Neuronal stem cell (in vitro differentiated cells): Measurements from ENCODE around the gene ITGAL.
A peak's percentile ranks its signal among the peaks of the same experiment; 100 is the strongest.

ENCODE experiments used
- DNase-seq: peaks from one replicate; pipeline ENCODE4 v3.0.0-alpha.2; 2013; ENCODE audit warnings: low spot score
- H2AFZ ChIP-seq: one replicate; pipeline ENCODE4 v1.6.1; 2013; ENCODE audit warnings: mild to moderate bottlenecking, low read length, inconsistent platforms
- H2AK5ac ChIP-seq: 2 replicates; pipeline ENCODE4 v1.6.1; 2013; ENCODE audit warnings: low read depth, mild to moderate bottlenecking, inconsistent platforms, low read length, moderate library complexity, mixed read lengths
- H2BK120ac ChIP-seq: 2 replicates; pipeline ENCODE4 v1.6.1; 2013; ENCODE audit warnings: low read depth, mild to moderate bottlenecking, inconsistent platforms, low read length, moderate library complexity, mixed read lengths
- H2BK12ac ChIP-seq: one replicate; pipeline ENCODE4 v1.6.1; 2013; ENCODE audit warnings: low read length, inconsistent platforms
- H2BK15ac ChIP-seq: 2 replicates; pipeline ENCODE4 v1.6.1; 2013; ENCODE audit warnings: mild to moderate bottlenecking, low read length, inconsistent platforms, mixed read lengths
- H2BK5ac ChIP-seq: one replicate; pipeline ENCODE4 v1.6.1; 2013; ENCODE audit warnings: inconsistent platforms, mild to moderate bottlenecking, low read length, moderate library complexity
- H3K14ac ChIP-seq: one replicate; pipeline ENCODE4 v1.6.1; 2013; ENCODE audit warnings: low read length, inconsistent platforms
- H3K18ac ChIP-seq: 2 replicates; pipeline ENCODE4 v1.6.1; 2013; ENCODE audit warnings: low read length, inconsistent platforms
- H3K23ac ChIP-seq: 2 replicates; pipeline ENCODE4 v1.6.1; 2013; ENCODE audit warnings: low read depth, mild to moderate bottlenecking, mixed read lengths, low read length, inconsistent platforms; ENCODE audit not compliant: poor library complexity
- H3K27ac ChIP-seq: replicated peaks from 3 replicates; pipeline ENCODE4 v1.5.1; 2013; ENCODE audit warnings: low read length, inconsistent platforms
- H3K27me3 ChIP-seq, 3 experiments: 2 replicates each; pipeline ENCODE4 v1.6.1; 2013; ENCODE audit warnings: low read length in 3 of 3, mild to moderate bottlenecking in 2 of 3, inconsistent platforms in 1 of 3, low read depth in 1 of 3, mixed read lengths in 1 of 3, moderate library complexity in 1 of 3; ENCODE audit not compliant: control insufficient read depth in 3 of 3, insufficient read depth in 3 of 3
- H3K36me3 ChIP-seq, 2 donors: replicated peaks in 1 of 2; 2 replicates each; pipeline ENCODE4 v1.6.1; 2013; ENCODE audit warnings: low read length in 2 of 2; ENCODE audit not compliant: control insufficient read depth in 2 of 2, insufficient read depth in 2 of 2
- H3K4ac ChIP-seq: 2 replicates; pipeline ENCODE4 v1.6.1; 2013; ENCODE audit warnings: inconsistent platforms, mild to moderate bottlenecking, low read length, moderate library complexity
- H3K4me1 ChIP-seq, 2 donors: 1 replicate in 1 of 2; 2 replicates in 1 of 2; pipeline ENCODE4 v1.6.1; 2013; ENCODE audit warnings: low read length in 2 of 2, low read depth in 1 of 2; ENCODE audit not compliant: control insufficient read depth in 2 of 2, insufficient read depth in 1 of 2
- H3K4me2 ChIP-seq: one replicate; pipeline ENCODE4 v1.6.1; 2013; ENCODE audit warnings: mild to moderate bottlenecking, low read length, inconsistent platforms; ENCODE audit not compliant: insufficient read depth, poor library complexity, severe bottlenecking
- H3K4me3 ChIP-seq, 2 donors: 2 replicates each; pipeline ENCODE4 v1.5.1; 2013; ENCODE audit warnings: low read length in 2 of 2, mild to moderate bottlenecking in 2 of 2, inconsistent platforms in 1 of 2, moderate library complexity in 1 of 2
- H3K79me1 ChIP-seq: one replicate; pipeline ENCODE4 v1.6.1; 2013; ENCODE audit warnings: low read depth, mild to moderate bottlenecking, inconsistent platforms, low read length, moderate library complexity
- H3K9ac ChIP-seq: one replicate; pipeline ENCODE4 v1.6.1; 2013; ENCODE audit warnings: mild to moderate bottlenecking, low read depth, low read length, inconsistent platforms; ENCODE audit not compliant: poor library complexity
- H3K9me3 ChIP-seq, 2 donors: replicated peaks in 1 of 2; 2 replicates each; pipeline versions ENCODE3 to v1.6.1; 2013; ENCODE audit warnings: low read length in 2 of 2, mild to moderate bottlenecking in 2 of 2, inconsistent platforms in 1 of 2, low read depth in 1 of 2, mixed read lengths in 1 of 2, moderate library complexity in 1 of 2; ENCODE audit not compliant: control insufficient read depth in 2 of 2, insufficient read depth in 1 of 2
- H4K8ac ChIP-seq: one replicate; pipeline ENCODE4 v1.6.1; 2013; ENCODE audit warnings: low read depth, mild to moderate bottlenecking, inconsistent platforms, low read length, moderate library complexity
- H4K91ac ChIP-seq: one replicate; pipeline ENCODE4 v1.6.1; 2013; ENCODE audit warnings: low read length, low read depth, mild to moderate bottlenecking, inconsistent platforms; ENCODE audit not compliant: poor library complexity
- WGBS, 2 donors: extraction: QIAGEN DNeasy Blood & Tissue Kit; methylation state at CpG; one replicate each; pipeline ENCODE4 v1.1.7; 2013; ENCODE audit warnings: missing lambda C conversion rate in 2 of 2, mixed read lengths in 1 of 2; ENCODE audit not compliant: insufficient read length in 2 of 2, insufficient replicate concordance in 1 of 2; ENCODE audit errors: extremely low coverage in 2 of 2; 5-methylcytosine and 5-hydroxymethylcytosine counted together

The ITGAL gene

GRCh38 chr16:30488764-30489605, 16.4 kb downstream of the ITGAL start:
- Histone ChIP-seq H3K4me2 (no peak overlapping the region), H3K27me3 (peaks cover 0 to 5% (median 0%) of the 10 kb centered on the region in 3 experiments), H3K36me3 (no peaks in the 10 kb centered on the region), H3K4me3 (no peak overlapping the region), H2BK5ac (no peak overlapping the region), H3K9ac (peak overlapping the region; percentile 50), H4K91ac (no peak overlapping the region), H2AFZ (peak overlapping the region; percentile 26), H2BK15ac (no peak overlapping the region), H3K4me1 (peaks cover 2 to 7% of the 10 kb centered on the region in 2 donors), H3K14ac (peak overlapping the region; percentile 31), H3K9me3 (no peaks in the 10 kb centered on the region), H4K8ac (no peak overlapping the region), H2BK12ac (peak overlapping the region; percentile 88), H2AK5ac (peak overlapping the region; percentile 70), H3K4ac (no peak overlapping the region), H3K27ac (no peak overlapping the region), H2BK120ac (no peak overlapping the region), H3K79me1 (no peaks in the 10 kb centered on the region), H3K18ac (peak overlapping the region; percentile 59), H3K23ac (no peak overlapping the region)
- no peak for DNase-seq
- no CpG with 5 or more reads among the region's 11 CpGs for WGBS, 2 donors

- Histone ChIP-seq H3K9me3 (no peaks in the 10 kb centered on the region), H2AFZ (peak overlapping the region; percentile 72), H3K27me3 (peaks cover 0 to 8% (median 0%) of the 10 kb centered on the region in 3 experiments), H2BK120ac (no peak overlapping the region), H3K9ac (no peak overlapping the region), H3K4me2 (no peak overlapping the region), H4K91ac (no peak overlapping the region), H4K8ac (no peak overlapping the region), H2BK15ac (no peak overlapping the region), H2BK5ac (no peak overlapping the region), H3K23ac (no peak overlapping the region), H3K4ac (no peak overlapping the region), H3K36me3 (no peaks in the 10 kb centered on the region), H3K18ac (no peak overlapping the region), H3K27ac (no peak overlapping the region), H3K14ac (no peak overlapping the region), H3K4me1 (peaks cover 2 to 7% of the 10 kb centered on the region in 2 donors), H2AK5ac (no peak overlapping the region), H2BK12ac (no peak overlapping the region), H3K79me1 (no peaks in the 10 kb centered on the region), H3K4me3 (no peak overlapping the region)
- WGBS, 2 donors = no CpG with 5 or more reads among the region's 6 CpGs
- no peak for DNase-seq
These were observed 17.7 kb downstream of the ITGAL start for GRCh38 chr16:30490210-30490609.

GRCh38 chr16:30491229-30491628, 18.7 kb downstream of the ITGAL start:
- no CpG with 5 or more reads among the region's 4 CpGs for WGBS, 2 donors
- Histone ChIP-seq H2AFZ (no peak overlapping the region), H3K27ac (no peak overlapping the region), H2BK5ac (no peak overlapping the region), H3K4me2 (no peak overlapping the region), H3K27me3 (peaks cover 0 to 8% (median 0%) of the 10 kb centered on the region in 3 experiments), H2BK12ac (no peak overlapping the region), H2BK15ac (no peak overlapping the region), H2AK5ac (no peak overlapping the region), H3K4me1 (peaks cover 2 to 7% of the 10 kb centered on the region in 2 donors), H3K36me3 (no peaks in the 10 kb centered on the region), H4K91ac (no peak overlapping the region), H3K18ac (no peak overlapping the region), H4K8ac (no peak overlapping the region), H3K23ac (no peak overlapping the region), H3K4ac (no peak overlapping the region), H3K9ac (no peak overlapping the region), H3K79me1 (no peaks in the 10 kb centered on the region), H2BK120ac (no peak overlapping the region), H3K4me3 (no peak overlapping the region), H3K9me3 (no peaks in the 10 kb centered on the region), H3K14ac (no peak overlapping the region)
- no peak for DNase-seq

- H2BK15ac ChIP-seq = no peak overlapping the region
- H3K79me1 ChIP-seq = no peaks in the 10 kb centered on the region
- no peaks in the 10 kb centered on the region for H3K9me3 ChIP-seq
- H2BK120ac ChIP-seq = no peak overlapping the region
- H2AK5ac ChIP-seq = no peak overlapping the region
- no peak overlapping the region for H3K4me2 ChIP-seq
- no peak overlapping the region for H3K18ac ChIP-seq
- no peak overlapping the region for H2AFZ ChIP-seq
- H3K36me3 ChIP-seq = no peaks in the 10 kb centered on the region
- H3K4ac ChIP-seq = no peak overlapping the region
- no peak overlapping the region for H2BK12ac ChIP-seq
- no peak overlapping the region for H4K91ac ChIP-seq
- peaks cover 0 to 6% (median 0%) of the 10 kb centered on the region in 3 experiments for H3K27me3 ChIP-seq
- DNase-seq = no peak
- peaks cover 2 to 7% of the 10 kb centered on the region in 2 donors for H3K4me1 ChIP-seq
- no peak overlapping the region for H4K8ac ChIP-seq
- H2BK5ac ChIP-seq = no peak overlapping the region
- H3K9ac ChIP-seq = no peak overlapping the region
- H3K23ac ChIP-seq = no peak overlapping the region
- WGBS, 2 donors = no CpG with 5 or more reads among the region's 6 CpGs
- H3K4me3 ChIP-seq = no peak overlapping the region
- H3K14ac ChIP-seq = no peak overlapping the region
- no peak overlapping the region for H3K27ac ChIP-seq
These were observed 19.3 kb downstream of the ITGAL start for GRCh38 chr16:30491744-30492308.
